ENCODE measurements around the gene PGAP6. TPM values are rescaled to one million over a fixed set of nuclear protein-coding genes. Genes with fewer than 3 reads are reported as not detected.
"Not testable (repeated sequence)": the region's sequence is repeated elsewhere in the genome, so short reads cannot be mapped to it uniquely, and the experiment has no call there.

Gene PGAP6
- total RNA-seq, 2 donors from 2014 or later, result 38.7 to 55.4 TPM

- no peak for TF ChIP-seq CTCF (IDR thresholded peaks at IDR 0.05)
- DNase-seq (ENCODE audit: low spot score), result no peak
- peak overlapping the region; percentile 47 to 84 for H3K27ac ChIP-seq
- peak overlapping the region; percentile 68 for H3K4me3 ChIP-seq
- H3K27me3 ChIP-seq (replicated peaks; ENCODE audit: insufficient read depth), result no peaks in the 10 kb centered on the region
- no peak for ATAC-seq (ENCODE audit: insufficient number of reproducible peaks, low FRiP score, low read depth)
- no peaks in the 10 kb centered on the region for H3K9me3 ChIP-seq
- no peaks in the 10 kb centered on the region for H3K36me3 ChIP-seq
- peaks cover 0 to 24% of the 10 kb centered on the region in 2 donors for H3K4me1 ChIP-seq (ENCODE audit: control insufficient read depth in 1 of 2, low read depth in 2 of 2)
These were observed 14.4 kb upstream of the PGAP6 start for GRCh38 chr16:396199-396598.

DNA sequence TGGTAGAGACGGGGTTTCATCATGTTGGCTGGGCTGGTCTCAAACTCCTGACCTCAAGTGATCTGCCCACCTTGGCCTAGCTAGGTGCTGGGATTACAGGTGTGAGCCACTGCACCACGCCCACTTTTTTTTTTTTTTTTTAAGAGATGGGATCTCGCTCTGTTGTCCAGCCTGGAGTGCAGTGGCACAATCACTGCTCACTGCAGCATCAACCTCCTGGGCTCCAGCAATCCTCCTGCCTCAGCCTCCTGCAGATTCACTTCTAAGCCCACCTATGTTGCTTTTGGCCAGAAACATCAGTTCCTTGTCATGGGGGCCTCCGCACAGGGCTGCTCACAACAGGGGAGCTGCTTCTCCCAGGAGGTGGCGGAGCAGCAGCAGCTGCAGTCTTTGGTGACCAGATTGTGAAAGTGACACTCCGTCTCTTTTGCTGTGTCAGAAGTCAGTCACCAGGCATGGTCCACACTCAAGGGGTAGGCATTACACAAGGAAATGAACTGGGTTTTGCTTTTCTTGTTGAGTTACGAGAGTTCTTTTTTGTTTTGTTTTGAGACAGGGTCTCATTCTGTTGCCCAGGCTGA, 10.8 kb upstream of the PGAP6 start:
- no peaks in the 10 kb centered on the region for H3K36me3 ChIP-seq
- no peak overlapping the region for H3K4me3 ChIP-seq
- H3K4me1 ChIP-seq (ENCODE audit: control insufficient read depth in 1 of 2, low read depth in 2 of 2), result peaks cover 0 to 14% of the 10 kb centered on the region in 2 donors
- ATAC-seq (ENCODE audit: insufficient number of reproducible peaks, low FRiP score, low read depth) (no peak), DNase-seq (ENCODE audit: low spot score) (no peak)
- H3K9me3 ChIP-seq, result no peaks in the 10 kb centered on the region
- H3K27me3 ChIP-seq (replicated peaks; ENCODE audit: insufficient read depth), result no peaks in the 10 kb centered on the region
- no peak overlapping the region for H3K27ac ChIP-seq
- no peak for TF ChIP-seq CTCF (IDR thresholded peaks at IDR 0.05)

DNA sequence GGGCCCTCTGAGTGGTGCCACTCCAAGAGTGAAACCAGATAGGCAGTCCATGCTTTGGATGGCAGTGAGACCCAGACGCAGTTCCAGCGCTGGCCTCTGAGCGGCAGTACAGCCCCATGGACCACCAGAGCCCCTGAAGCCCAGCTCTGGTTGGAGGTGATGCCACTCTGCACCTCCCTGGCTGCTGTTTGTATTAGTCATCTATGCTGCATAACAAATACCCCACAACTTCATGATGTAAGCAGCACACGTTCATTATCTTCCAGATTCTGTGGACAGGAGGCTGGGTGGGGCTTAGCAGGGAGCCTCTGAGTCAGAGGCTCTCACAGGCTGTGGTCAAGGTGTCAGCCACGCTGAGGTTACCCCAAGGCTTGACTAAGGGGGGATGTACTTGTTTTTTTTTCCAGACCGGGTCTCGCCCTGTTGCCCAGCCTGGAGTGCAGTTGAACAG, 10.1 kb upstream of the PGAP6 start:
- ATAC-seq (ENCODE audit: insufficient number of reproducible peaks, low FRiP score, low read depth) (no peak), DNase-seq (ENCODE audit: low spot score) (no peak)
- Histone ChIP-seq H3K4me3 (no peak overlapping the region), H3K27me3 (replicated peaks; ENCODE audit: insufficient read depth) (no peaks in the 10 kb centered on the region), H3K27ac (no peak overlapping the region), H3K9me3 (no peaks in the 10 kb centered on the region), H3K4me1 (ENCODE audit: control insufficient read depth in 1 of 2, low read depth in 2 of 2) (peaks cover 0 to 16% of the 10 kb centered on the region in 2 donors), H3K36me3 (no peaks in the 10 kb centered on the region)
- TF ChIP-seq CTCF (IDR thresholded peaks at IDR 0.05), result peak; percentile 73

- Histone ChIP-seq H3K27ac (no peak overlapping the region), H3K4me1 (ENCODE audit: control insufficient read depth in 1 of 2, low read depth in 2 of 2) (peaks cover 0 to 16% of the 10 kb centered on the region in 2 donors), H3K36me3 (no peaks in the 10 kb centered on the region), H3K9me3 (no peaks in the 10 kb centered on the region), H3K27me3 (replicated peaks; ENCODE audit: insufficient read depth) (no peaks in the 10 kb centered on the region), H3K4me3 (no peak overlapping the region)
- TF ChIP-seq CTCF (IDR thresholded peaks at IDR 0.05), result no peak
- DNase-seq (ENCODE audit: low spot score) (no peak), ATAC-seq (ENCODE audit: insufficient number of reproducible peaks, low FRiP score, low read depth) (no peak)
These were observed 7.6 kb upstream of the PGAP6 start for GRCh38 chr16:389352-389751.

DNA sequence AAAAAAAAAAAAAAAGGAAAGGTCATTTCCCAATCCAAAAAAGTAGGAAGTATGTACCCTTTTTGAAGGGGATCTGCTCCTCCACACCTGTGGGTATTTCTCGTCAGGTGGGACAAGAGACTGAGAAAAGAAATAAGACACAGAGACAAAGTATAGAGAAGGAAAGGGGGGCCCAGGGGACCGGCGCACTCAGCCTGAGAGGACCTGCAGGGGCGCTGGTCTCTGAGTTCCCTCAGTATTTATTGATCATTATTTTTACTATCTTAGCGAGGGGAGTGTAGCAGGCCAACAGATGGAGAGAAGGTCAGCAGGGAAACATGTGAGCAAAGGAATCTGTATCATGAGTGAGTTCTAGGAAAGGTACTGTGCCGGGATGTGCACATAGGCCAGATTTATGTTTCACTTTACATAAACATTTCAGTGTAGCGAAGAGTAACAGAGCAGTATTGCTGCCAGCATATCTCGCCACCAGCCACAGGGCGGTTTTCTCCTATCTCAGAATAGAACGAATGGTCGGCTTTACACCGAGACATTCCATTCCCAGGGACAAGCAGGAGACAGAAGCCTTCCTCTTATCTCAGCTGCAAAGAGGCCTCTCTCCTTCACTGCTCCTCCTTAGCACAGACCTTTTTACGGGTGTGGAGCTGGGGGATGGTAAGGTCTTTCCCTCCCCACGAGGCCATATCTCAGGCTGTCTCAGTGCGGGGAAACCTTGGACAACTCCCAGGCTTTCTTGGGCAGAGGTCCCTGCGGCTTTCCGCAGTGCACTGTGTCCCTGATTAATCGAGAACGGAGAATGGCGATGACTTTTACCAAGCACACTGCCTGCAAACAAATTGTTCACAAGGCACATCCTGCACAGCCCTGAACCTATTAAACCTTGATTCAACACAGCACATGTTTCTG, 6.2 kb upstream of the PGAP6 start:
- Histone ChIP-seq H3K27ac (peak overlapping the region in 1 of 2 donors; percentile 12), H3K4me3 (peak overlapping the region; percentile 31), H3K4me1 (ENCODE audit: control insufficient read depth in 1 of 2, low read depth in 2 of 2) (peaks cover 0 to 24% of the 10 kb centered on the region in 2 donors)
- H3K27me3 ChIP-seq (replicated peaks; ENCODE audit: insufficient read depth); ATAC-seq (ENCODE audit: insufficient number of reproducible peaks, low FRiP score, low read depth); H3K9me3 ChIP-seq; DNase-seq (ENCODE audit: low spot score); H3K36me3 ChIP-seq: not testable (repeated sequence)

Measured in thoracic aorta (tissue), 2 donors.